ENCODE data around the gene ACRV1.

DNA sequence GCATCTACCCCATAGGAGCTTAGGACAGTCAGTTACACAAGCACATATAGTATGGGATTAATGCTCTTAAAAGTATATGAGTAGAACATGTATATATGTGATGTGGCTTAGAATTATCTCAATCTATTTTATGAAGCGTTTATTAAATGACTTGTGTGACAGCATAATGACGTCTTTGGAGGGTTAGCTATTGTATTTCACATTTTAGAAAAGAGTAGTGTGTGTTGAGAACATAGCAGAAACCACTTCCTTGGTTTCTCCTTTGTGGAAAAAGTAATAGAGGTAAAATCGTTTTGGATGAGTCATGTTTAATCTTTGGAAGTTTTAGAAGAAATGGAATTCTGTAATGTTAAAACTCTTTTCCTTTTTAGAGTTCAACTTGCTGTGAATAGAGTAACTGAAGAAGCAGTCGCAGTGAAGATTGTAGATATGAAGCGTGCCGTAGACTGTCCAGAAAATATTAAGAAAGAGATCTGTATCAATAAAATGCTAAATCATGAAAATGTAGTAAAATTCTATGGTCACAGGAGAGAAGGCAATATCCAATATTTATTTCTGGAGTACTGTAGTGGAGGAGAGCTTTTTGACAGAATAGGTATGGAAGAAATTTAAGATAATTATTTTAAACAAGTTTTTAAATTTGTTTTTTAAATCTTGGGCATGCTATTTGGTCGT lies 53.3 kb downstream of the ACRV1 start:
- no peak for TF ChIP-seq POLR2AphosphoS5 (IDR thresholded peaks at IDR 0.05)
- TF ChIP-seq, protein P1, sequence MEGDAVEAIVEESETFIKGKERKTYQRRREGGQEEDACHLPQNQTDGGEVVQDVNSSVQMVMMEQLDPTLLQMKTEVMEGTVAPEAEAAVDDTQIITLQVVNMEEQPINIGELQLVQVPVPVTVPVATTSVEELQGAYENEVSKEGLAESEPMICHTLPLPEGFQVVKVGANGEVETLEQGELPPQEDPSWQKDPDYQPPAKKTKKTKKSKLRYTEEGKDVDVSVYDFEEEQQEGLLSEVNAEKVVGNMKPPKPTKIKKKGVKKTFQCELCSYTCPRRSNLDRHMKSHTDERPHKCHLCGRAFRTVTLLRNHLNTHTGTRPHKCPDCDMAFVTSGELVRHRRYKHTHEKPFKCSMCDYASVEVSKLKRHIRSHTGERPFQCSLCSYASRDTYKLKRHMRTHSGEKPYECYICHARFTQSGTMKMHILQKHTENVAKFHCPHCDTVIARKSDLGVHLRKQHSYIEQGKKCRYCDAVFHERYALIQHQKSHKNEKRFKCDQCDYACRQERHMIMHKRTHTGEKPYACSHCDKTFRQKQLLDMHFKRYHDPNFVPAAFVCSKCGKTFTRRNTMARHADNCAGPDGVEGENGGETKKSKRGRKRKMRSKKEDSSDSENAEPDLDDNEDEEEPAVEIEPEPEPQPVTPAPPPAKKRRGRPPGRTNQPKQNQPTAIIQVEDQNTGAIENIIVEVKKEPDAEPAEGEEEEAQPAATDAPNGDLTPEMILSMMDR (IDR thresholded peaks at IDR 0.05) = no peak
- TF ChIP-seq POLR2A (IDR thresholded peaks at IDR 0.05) = no peak

All from gastroesophageal sphincter (tissue), 3 donors.